CD4-positive, alpha-beta memory T cell (primary cell): ENCODE measurements around the gene CAVIN1. TPM values are rescaled to one million over a fixed set of nuclear protein-coding genes. Genes with fewer than 3 reads are reported as not detected.
"Not testable (repeated sequence)": the region's sequence is repeated elsewhere in the genome, so short reads cannot be mapped to it uniquely, and the experiment has no call there.

Experiments
- CTCF ChIA-PET: fragments of 350-600 bp; sonication (Branson Sonifier 250); formaldehyde crosslinking; loops from one replicate; lab custom pipeline; 2021; ENCODE audit warnings: inconsistent platforms; ENCODE audit not compliant: partially characterized antibody; lab: Charles Lee
- POLR2A ChIA-PET: fragments of 350-600 bp; sonication (Branson Sonifier 250); formaldehyde crosslinking; loops from one replicate; lab custom pipeline; 2021; ENCODE audit not compliant: partially characterized antibody; lab: Charles Lee
- DNase-seq, 5 donors: peaks; one replicate each; pipeline versions ENCODE4 v3.0.0 to v3.0.0-alpha.2; 2020 to 2022; ENCODE audit warnings: mixed read lengths in 1 of 5
- H3K27ac ChIP-seq: one replicate; pipeline ENCODE4 v1.7.0; 2013; ENCODE audit warnings: low read depth, low read length
- H3K27me3 ChIP-seq: 2 replicates; pipeline ENCODE4 v1.7.0; 2013; ENCODE audit warnings: mild to moderate bottlenecking, low read length, moderate library complexity; ENCODE audit not compliant: insufficient read depth
- H3K36me3 ChIP-seq: 2 replicates; pipeline ENCODE4 v1.7.0; 2013; ENCODE audit warnings: mild to moderate bottlenecking, low read length, moderate library complexity; ENCODE audit not compliant: insufficient read depth
- H3K4me1 ChIP-seq: 2 replicates; pipeline ENCODE4 v1.7.0; 2013; ENCODE audit warnings: mild to moderate bottlenecking, low read length, moderate library complexity; ENCODE audit not compliant: insufficient read depth
- H3K4me3 ChIP-seq, 2 donors: one replicate each; pipeline ENCODE4 v1.7.0; 2013; ENCODE audit warnings: low read length in 2 of 2, mild to moderate bottlenecking in 1 of 2
- H3K9me3 ChIP-seq, 2 donors: one replicate each; pipeline ENCODE4 v1.7.0; 2013; ENCODE audit warnings: low read length in 2 of 2, control low read depth in 1 of 2; ENCODE audit not compliant: control insufficient read depth in 1 of 2
- H3K27ac Mint-ChIP-seq, 7 donors: one replicate each; pipeline ENCODE4 v1.8.0; 2020 to 2021; ENCODE audit warnings: mixed read lengths in 7 of 7, mild to moderate bottlenecking in 6 of 7, inconsistent platforms in 3 of 7, moderate library complexity in 3 of 7
- H3K27me3 Mint-ChIP-seq, 2 donors: one replicate each; pipeline ENCODE4 v1.8.0; 2020 to 2021; ENCODE audit warnings: mixed read lengths in 2 of 2
- H3K36me3 Mint-ChIP-seq, 2 donors: one replicate each; pipeline ENCODE4 v1.8.0; 2020 to 2021; ENCODE audit warnings: mixed read lengths in 2 of 2, inconsistent platforms in 1 of 2, mild to moderate bottlenecking in 1 of 2
- H3K4me1 Mint-ChIP-seq, 4 donors: one replicate each; pipeline ENCODE4 v1.8.0; 2020 to 2021; ENCODE audit warnings: mixed read lengths in 4 of 4, mild to moderate bottlenecking in 1 of 4
- H3K4me3 Mint-ChIP-seq, 8 donors: one replicate each; pipeline ENCODE4 v1.8.0; 2020 to 2021; ENCODE audit warnings: mixed read lengths in 8 of 8, mild to moderate bottlenecking in 7 of 8, moderate library complexity in 6 of 8, inconsistent platforms in 3 of 8
- H3K9me3 Mint-ChIP-seq, 8 donors: one replicate each; pipeline ENCODE4 v1.8.0; 2020 to 2021; ENCODE audit warnings: mixed read lengths in 8 of 8, mild to moderate bottlenecking in 5 of 8, inconsistent platforms in 3 of 8, moderate library complexity in 1 of 8
- intact Hi-C: fragments of 100-400 bp; cut with micrococcal nuclease; formaldehyde crosslinking; loops from one replicate; pipeline ENCODE4 v1.15.1; 2023
- polyA plus RNA-seq, 2 donors: library from polyadenylated mRNA; unstranded; fragments of 300-500 nt; fragmentation: Illumina TruSeq; gene quantifications; one replicate each; pipeline ENCODE4 v1.2.3, GENCODE V29; 2021
- total RNA-seq, 2 experiments: library from RNA; stranded (reverse); gene quantifications; one replicate each; pipeline ENCODE4 v1.2.3, GENCODE V29; 2021

CAVIN1 gene
- total and polyA plus RNA-seq, 4 experiments from 2014 or later = 0.52 to 1.5 (median 0.61) TPM; not detected in 1

GRCh38 chr17:42421507-42422338 lies 1.3 kb downstream of the CAVIN1 start:
- intact Hi-C loops = loop anchor here (5.0 kb wide), 1 partner anchor 36 kb away; the partner anchor contains the start of gene ATP6V0A1
- peaks cover 12% of the 10 kb centered on the region for H3K27me3 ChIP-seq
- H3K9me3 Mint-ChIP-seq = no peaks in the 10 kb centered on the region
- no peak for DNase-seq
- H3K27ac ChIP-seq = no peak overlapping the region
- H3K4me1 Mint-ChIP-seq = peaks cover 4 to 21% (median 12%) of the 10 kb centered on the region in 4 donors
- H3K4me1 ChIP-seq = peaks cover 17% of the 10 kb centered on the region
- H3K36me3 ChIP-seq = no peaks in the 10 kb centered on the region
- ChIA-PET POLR2A (interaction anchor here (1.0 to 1.9 kb wide), 3 partner anchors 33 to 133 kb away, joined by 3 to 7 read pairs (median 4); partner anchors contain the start of gene STAT3), CTCF (interaction anchor here (1.0 to 2.2 kb wide), 6 partner anchors 96 to 110 kb away, joined by 3 to 6 read pairs (median 5); no protein-coding TSS in a partner anchor)
- no peaks in the 10 kb centered on the region for H3K36me3 Mint-ChIP-seq
- H3K9me3 ChIP-seq = no peaks in the 10 kb centered on the region
- peaks cover 7 to 20% of the 10 kb centered on the region in 2 donors for H3K27me3 Mint-ChIP-seq
- H3K4me3 ChIP-seq = no peak overlapping the region
- peak overlapping the region in 1 of 7 donors; percentile 73 for H3K27ac Mint-ChIP-seq
- H3K4me3 Mint-ChIP-seq = peak overlapping the region; percentile 65 to 83 (median 79)

- no peak overlapping the region for H3K27ac ChIP-seq
- no peak overlapping the region for H3K4me3 ChIP-seq
- no peaks in the 10 kb centered on the region for H3K9me3 ChIP-seq
- Mint-ChIP-seq H3K27ac (no peak overlapping the region), H3K36me3 (no peaks in the 10 kb centered on the region), H3K4me1 (peaks cover 4 to 21% (median 12%) of the 10 kb centered on the region in 4 donors), H3K27me3 (peaks cover 7 to 20% of the 10 kb centered on the region in 2 donors), H3K9me3 (no peaks in the 10 kb centered on the region), H3K4me3 (peak overlapping the region; percentile 47 to 82 (median 65))
- H3K4me1 ChIP-seq = peaks cover 17% of the 10 kb centered on the region
- intact Hi-C loops = loop anchor here (5.0 kb wide), 1 partner anchor 36 kb away; the partner anchor contains the start of gene ATP6V0A1
- no peaks in the 10 kb centered on the region for H3K36me3 ChIP-seq
- ChIA-PET CTCF (interaction anchor here (1.0 kb wide), 1 partner anchor 97 kb away, joined by 3 read pairs; no protein-coding TSS in a partner anchor), POLR2A (interaction anchor here (1.2 to 1.9 kb wide), 2 partner anchors 109 to 134 kb away, joined by 3 to 7 read pairs; no protein-coding TSS in a partner anchor)
- H3K27me3 ChIP-seq = peaks cover 12% of the 10 kb centered on the region
- no peak for DNase-seq
Observed at GRCh38 chr17:42421136-42421506, 1.9 kb downstream of the CAVIN1 start.

- H3K4me3 Mint-ChIP-seq, H3K27me3 Mint-ChIP-seq, H3K9me3 ChIP-seq, H3K36me3 Mint-ChIP-seq, H3K27me3 ChIP-seq, H3K27ac ChIP-seq, intact Hi-C loops, POLR2A ChIA-PET, DNase-seq, H3K4me3 ChIP-seq, H3K36me3 ChIP-seq, H3K9me3 Mint-ChIP-seq: not testable (repeated sequence)
- H3K4me1 ChIP-seq = peaks cover 29% of the 10 kb centered on the region
- CTCF ChIA-PET = interaction anchor here (1.7 kb wide), 1 partner anchor 102 kb away, joined by 4 read pairs; no protein-coding TSS in a partner anchor
- Mint-ChIP-seq H3K4me1 (peaks cover 10 to 32% (median 21%) of the 10 kb centered on the region in 4 donors), H3K27ac (peak overlapping the region in 1 of 7 donors; percentile 22)
Observed at GRCh38 chr17:42417981-42418380, 5.1 kb downstream of the CAVIN1 start.

GRCh38 chr17:42414704-42415409 lies 8.2 kb downstream of the CAVIN1 start:
- peak overlapping the region in 6 of 7 donors; percentile 3 to 81 (median 40) for H3K27ac Mint-ChIP-seq

GRCh38 chr17:42413464-42414040 lies 9.5 kb downstream of the CAVIN1 start:
- H3K36me3 Mint-ChIP-seq = no peaks in the 10 kb centered on the region
- H3K4me1 ChIP-seq = peaks cover 17% of the 10 kb centered on the region
- intact Hi-C loops = no loop called here
- ChIA-PET CTCF (interaction anchor here (0.6 to 1.9 kb wide), 4 partner anchors 9 to 91 kb away, joined by 4 to 5 read pairs (median 4); partner anchors contain the start of gene CAVIN1), POLR2A (interaction anchor here (0.6 to 1.9 kb wide), 2 partner anchors 7 to 722 kb away, joined by 3 to 5 read pairs; no protein-coding TSS in a partner anchor)
- H3K27me3 ChIP-seq = no peaks in the 10 kb centered on the region
- DNase-seq = no peak
- H3K9me3 Mint-ChIP-seq = no peaks in the 10 kb centered on the region
- no peaks in the 10 kb centered on the region for H3K27me3 Mint-ChIP-seq
- no peak overlapping the region for H3K27ac Mint-ChIP-seq
- H3K27ac ChIP-seq = no peak overlapping the region
- no peak overlapping the region for H3K4me3 ChIP-seq
- no peaks in the 10 kb centered on the region for H3K9me3 ChIP-seq
- no peak overlapping the region for H3K4me3 Mint-ChIP-seq
- H3K36me3 ChIP-seq = no peaks in the 10 kb centered on the region
- H3K4me1 Mint-ChIP-seq = peaks cover 6 to 16% (median 10%) of the 10 kb centered on the region in 4 donors

More at GRCh38 chr17:42414704-42415409, 8.2 kb downstream of the CAVIN1 start:
- no peaks in the 10 kb centered on the region for H3K27me3 ChIP-seq
- ChIA-PET CTCF (interaction anchor here (0.7 to 1.9 kb wide), 8 partner anchors 8 to 104 kb away, joined by 3 to 12 read pairs (median 4); partner anchors contain the start of gene CAVIN1), POLR2A (interaction anchor here (0.6 to 1.9 kb wide), 8 partner anchors 9 to 126 kb away, joined by 3 to 10 read pairs (median 4); partner anchors contain the start of genes STAT3 and STAT5A)
- Mint-ChIP-seq H3K36me3 (no peaks in the 10 kb centered on the region), H3K9me3 (no peaks in the 10 kb centered on the region), H3K27me3 (no peaks in the 10 kb centered on the region), H3K4me3 (peak overlapping the region in 7 of 8 donors; percentile 53 to 85 (median 76)), H3K4me1 (peaks cover 6 to 16% (median 11%) of the 10 kb centered on the region in 4 donors)
- intact Hi-C loops = no loop called here
- peak overlapping the region in 1 of 2 donors; percentile 37 for H3K4me3 ChIP-seq
- H3K9me3 ChIP-seq = no peaks in the 10 kb centered on the region
- H3K4me1 ChIP-seq = peaks cover 17% of the 10 kb centered on the region
- H3K36me3 ChIP-seq = no peaks in the 10 kb centered on the region
- peak in 4 of 5 donors; percentile 30 to 54 (median 38) for DNase-seq
- H3K27ac ChIP-seq = no peak overlapping the region

GRCh38 chr17:42411905-42412679 lies 11.0 kb downstream of the CAVIN1 start:
- H3K9me3 Mint-ChIP-seq = no peaks in the 10 kb centered on the region
- Histone ChIP-seq H3K36me3 (no peaks in the 10 kb centered on the region), H3K4me1 (peaks cover 17% of the 10 kb centered on the region), H3K4me3 (no peak overlapping the region), H3K9me3 (no peaks in the 10 kb centered on the region), H3K27me3 (no peaks in the 10 kb centered on the region), H3K27ac (no peak overlapping the region)
- H3K4me1 Mint-ChIP-seq = peaks cover 12 to 21% (median 17%) of the 10 kb centered on the region in 4 donors
- ChIA-PET CTCF (interaction anchor here (0.6 to 1.7 kb wide), 2 partner anchors 11 to 69 kb away, joined by 3 to 4 read pairs; partner anchors contain the start of gene CAVIN1), POLR2A (no interaction called here)
- DNase-seq = no peak
- intact Hi-C loops = no loop called here
- no peak overlapping the region for H3K27ac Mint-ChIP-seq
- no peaks in the 10 kb centered on the region for H3K27me3 Mint-ChIP-seq
- H3K4me3 Mint-ChIP-seq = no peak overlapping the region
- no peaks in the 10 kb centered on the region for H3K36me3 Mint-ChIP-seq
